ENCODE data around the gene VPS4B.
"Not testable (repeated sequence)": the region's sequence is repeated elsewhere in the genome, so short reads cannot be mapped to it uniquely, and the experiment has no call there.

The VPS4B gene

DNA sequence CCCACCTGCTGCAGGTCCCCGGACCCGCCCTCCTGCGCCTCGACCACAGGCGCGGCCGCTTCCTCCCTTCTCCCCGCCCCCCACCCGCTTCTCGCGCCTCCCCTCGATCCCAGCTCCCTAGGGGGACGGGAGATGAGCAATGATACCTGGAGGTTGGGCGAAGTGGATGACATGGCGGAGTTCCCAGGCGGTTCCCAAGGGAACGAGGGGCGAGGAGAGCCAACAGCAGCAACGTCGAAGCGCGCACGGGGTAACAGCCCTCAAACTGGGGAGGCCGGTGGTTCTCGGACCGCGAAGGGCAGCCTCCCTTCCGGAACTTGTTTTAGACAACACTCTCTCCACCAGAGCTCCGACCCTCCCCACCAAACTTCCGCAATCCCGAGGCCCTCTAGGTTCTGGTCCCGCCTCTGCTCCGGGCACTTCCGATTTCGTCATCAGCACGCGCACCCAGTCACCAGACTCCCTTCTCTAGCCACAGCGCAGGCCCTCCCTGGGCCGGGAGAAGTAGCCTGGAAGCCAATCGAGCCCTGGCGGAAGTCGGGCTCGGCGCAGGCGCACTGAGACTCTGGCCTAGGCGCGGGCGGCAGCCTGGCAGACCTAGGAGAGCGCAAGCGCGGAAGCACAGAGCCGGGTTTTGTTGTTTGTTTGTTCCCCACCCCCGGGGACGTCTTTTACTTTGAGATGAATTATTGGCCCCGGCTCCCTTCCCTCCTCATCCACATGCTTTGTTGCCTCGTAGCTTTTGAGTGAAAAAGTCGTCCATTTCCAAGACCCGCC is at the start of gene VPS4B:
Gene VPS4B, minus strand, starts transcription at position 390 of the 777 bp plus-strand sequence. Its CDS starts 217 bp downstream, at position 173.
- peak; percentile 99 for DNase-seq

DNA sequence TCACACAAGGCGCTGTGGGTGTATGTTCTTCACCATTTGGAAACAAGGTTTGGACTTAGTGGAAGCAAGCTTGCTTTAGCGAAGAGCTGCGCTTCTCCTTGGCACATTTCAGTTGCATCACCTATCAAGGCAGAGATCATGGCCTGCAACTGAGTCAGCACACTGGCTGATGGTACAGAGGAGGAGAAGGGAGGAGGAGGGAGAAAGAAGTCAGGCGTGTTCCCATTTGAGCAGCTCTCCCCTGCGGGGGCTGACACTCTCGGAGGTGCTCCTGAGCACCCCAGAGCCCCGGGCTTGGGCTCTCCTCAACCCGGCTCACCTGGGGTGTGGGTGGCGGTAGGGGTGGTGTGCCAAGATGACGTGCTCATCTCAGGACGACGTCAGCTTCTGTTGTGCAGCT is 48.5 kb upstream of the VPS4B start:
- DNase-seq, result no peak

GRCh38 chr18:63468575-63468974 is 46.3 kb upstream of the VPS4B start:
- DNase-seq, result no peak

DNA sequence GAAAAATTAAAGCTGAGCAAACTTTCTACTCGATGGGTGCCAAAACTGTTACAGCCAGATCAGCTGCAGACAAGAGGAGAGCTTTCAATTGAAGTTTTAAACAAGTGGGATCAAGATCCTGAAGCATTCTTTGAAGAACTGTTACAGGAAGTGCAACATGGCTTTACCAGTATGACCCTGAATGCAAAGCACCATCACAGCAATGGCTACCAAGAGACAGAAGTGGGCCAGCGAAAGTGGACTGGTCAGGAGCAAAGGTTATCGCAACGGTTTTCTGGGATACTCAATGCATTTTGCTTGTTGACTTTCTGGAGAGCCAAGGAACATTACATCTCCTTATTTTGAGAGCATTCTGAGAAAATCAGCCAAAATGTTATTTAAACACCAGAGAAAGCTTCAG is 45.4 kb upstream of the VPS4B start:
- no peak for DNase-seq

DNA sequence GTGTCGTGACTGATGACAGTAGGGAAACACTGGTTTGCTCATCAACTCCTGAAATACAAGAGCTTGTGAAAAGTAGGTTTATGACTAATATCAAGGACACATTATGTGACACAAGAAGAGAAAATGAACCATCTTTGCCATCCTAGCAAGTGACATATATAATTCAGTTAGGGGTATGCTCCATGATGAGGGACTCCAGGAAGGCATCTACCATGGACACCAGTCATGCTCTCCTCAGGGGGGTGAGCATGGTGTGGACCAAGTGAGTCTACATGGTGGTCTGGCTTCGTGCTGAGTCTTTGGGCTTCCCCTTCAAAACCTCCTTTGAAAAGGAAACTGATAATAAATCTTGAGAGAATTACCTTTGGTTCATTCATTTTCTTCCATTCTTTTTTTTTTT is 42.8 kb upstream of the VPS4B start:
- DNase-seq, result no peak

- no peak for DNase-seq
Observed at GRCh38 chr18:63464434-63464833, 42.2 kb upstream of the VPS4B start.

DNA sequence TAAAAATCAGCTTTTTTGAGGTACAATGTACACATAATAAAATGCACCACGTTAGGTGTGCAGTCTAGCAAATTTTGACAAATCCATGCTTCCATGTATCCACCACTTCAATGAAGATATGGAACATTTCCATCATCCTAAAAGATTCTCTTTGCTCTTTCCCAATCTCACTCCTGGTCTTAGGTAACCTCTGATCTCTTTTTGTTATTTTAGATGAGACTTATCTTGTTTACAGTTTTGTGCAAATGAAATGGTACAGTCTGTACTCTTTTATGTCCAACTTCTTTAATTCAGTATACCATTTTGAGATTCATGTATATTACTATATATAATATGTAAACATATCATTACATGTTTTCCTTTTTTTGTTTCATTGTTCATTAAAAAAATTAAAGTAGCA is 38.1 kb upstream of the VPS4B start:
- DNase-seq, result no peak

GRCh38 chr18:63457977-63458376 is 35.7 kb upstream of the VPS4B start:
- no peak for DNase-seq

- DNase-seq, result no peak
Observed at GRCh38 chr18:63454497-63454896, 32.2 kb upstream of the VPS4B start.

DNA sequence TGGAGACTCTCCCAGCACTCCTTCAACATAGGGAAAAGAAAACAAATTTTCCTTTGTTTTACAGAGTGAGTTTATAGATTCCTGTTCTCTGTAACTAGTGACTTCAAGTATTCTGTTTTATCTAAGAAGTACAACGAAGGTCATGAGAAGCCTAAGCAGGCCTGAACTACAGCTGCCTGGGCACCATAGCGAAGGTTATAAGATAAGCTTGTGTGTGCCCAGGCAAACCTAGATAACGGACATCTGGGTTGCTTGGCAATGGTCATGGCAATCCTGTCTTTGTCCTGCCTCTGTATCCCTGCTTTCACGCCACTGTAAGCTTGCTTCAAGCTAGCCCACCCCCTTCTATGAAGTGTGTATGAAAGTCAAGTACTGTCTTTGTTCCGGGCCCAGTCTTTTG is 30.5 kb upstream of the VPS4B start:
- DNase-seq, result not testable (repeated sequence)

GRCh38 chr18:63451799-63452660 is 29.8 kb upstream of the VPS4B start:
- DNase-seq, result no peak

GRCh38 chr18:63449426-63449825 is 27.1 kb upstream of the VPS4B start:
- DNase-seq, result no peak

- DNase-seq, result no peak
Observed at GRCh38 chr18:63447066-63447465, 24.8 kb upstream of the VPS4B start.

DNA sequence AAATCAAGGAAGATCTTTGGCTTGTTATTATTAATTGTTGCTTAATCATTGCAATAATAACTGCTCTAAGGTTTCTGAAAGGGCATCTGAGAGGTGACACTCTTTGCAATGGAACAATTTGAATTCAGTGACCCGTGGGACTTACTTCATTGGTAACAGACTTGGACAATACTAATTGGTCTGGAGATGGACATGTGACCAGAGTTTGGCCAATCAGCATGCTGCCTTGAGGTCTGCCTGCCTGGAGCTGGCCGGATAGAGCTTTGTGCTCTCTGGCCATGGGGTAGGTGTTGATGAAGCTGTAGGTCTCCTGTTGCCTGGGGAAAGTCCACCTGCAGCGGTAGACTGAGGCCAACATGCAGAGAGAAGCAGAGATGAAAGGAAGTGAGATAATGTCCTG is 24.0 kb upstream of the VPS4B start:
- no peak for DNase-seq

DNA sequence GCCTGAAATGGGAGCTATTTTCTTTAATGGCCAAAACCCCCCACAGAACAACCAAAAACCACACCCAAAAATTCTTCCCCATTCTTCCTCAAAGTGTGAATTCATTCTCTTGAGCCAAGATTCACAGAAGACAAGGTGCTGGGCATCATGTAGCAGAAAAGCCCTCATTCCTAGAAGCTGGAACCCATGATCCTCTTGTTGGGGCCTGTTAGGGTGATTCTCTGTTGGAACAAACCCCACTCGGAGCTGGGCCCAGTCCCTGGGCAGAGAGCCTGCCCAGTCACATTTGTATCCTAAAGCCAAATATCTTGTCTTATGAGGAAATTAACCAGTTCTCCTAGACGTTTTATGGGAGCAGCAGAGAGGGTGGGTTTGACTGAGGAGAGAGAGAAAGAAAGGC is 22.8 kb upstream of the VPS4B start:
- DNase-seq, result no peak

GRCh38 chr18:63444580-63444979 is 22.3 kb upstream of the VPS4B start:
- DNase-seq, result no peak

DNA sequence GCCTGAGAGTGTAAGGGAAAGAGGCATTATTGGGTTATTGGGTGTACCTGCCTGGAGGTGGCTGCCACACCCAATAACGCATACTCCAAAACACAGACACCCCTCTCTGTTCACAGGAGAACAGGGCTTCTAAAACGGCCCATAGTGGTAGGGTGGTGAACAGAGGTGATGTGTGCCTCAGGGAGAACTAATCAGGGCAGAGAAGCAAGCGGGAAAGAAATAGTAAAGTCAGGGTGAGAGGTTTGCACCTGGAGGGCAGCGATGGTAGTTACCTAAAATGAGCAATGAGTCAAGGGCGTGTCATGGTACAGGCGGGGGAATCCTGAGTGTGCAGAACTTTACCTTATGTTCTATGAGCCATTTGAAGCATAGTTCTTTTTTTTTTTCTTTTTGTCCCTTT is 21.6 kb upstream of the VPS4B start:
- DNase-seq, result no peak

DNA sequence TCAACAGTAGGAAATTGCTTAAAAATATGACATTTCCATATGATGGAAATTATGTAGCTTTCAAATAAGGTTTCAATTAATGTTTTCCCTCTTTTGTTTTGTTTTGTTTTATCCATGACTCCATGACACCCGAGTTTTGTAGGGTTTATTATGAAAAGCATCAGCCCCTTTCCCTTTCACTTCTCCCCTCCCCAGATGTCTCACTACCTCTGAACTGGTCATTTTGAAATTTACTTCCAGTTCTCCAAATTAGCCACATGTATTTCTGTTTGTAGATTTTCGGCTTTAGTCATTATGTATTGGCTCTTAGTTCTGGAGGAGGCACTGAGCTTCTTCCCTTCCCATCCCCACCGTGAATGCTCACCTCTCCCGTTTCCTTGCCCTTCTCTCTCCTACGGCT is 18.6 kb upstream of the VPS4B start:
- no peak for DNase-seq

DNA sequence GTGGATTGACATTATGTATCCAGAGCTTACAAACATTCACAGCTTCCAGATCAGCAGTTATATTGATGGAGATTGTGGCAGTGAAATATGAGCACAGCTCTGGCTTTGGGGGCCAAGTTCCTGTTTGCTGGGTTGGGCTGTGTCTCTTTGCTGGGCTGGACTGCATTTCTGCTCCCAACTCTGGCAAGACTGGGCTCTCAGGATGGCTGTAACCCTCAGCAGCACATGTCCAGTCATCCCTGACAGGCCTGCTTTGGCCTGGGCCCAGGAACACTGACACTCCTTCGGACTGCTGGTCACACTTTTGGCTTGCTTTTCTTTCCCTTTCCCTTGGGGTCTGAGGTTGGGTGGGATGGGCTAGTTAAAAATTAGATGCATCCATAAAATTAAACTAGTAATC is 17.9 kb upstream of the VPS4B start:
- DNase-seq, result no peak

DNA sequence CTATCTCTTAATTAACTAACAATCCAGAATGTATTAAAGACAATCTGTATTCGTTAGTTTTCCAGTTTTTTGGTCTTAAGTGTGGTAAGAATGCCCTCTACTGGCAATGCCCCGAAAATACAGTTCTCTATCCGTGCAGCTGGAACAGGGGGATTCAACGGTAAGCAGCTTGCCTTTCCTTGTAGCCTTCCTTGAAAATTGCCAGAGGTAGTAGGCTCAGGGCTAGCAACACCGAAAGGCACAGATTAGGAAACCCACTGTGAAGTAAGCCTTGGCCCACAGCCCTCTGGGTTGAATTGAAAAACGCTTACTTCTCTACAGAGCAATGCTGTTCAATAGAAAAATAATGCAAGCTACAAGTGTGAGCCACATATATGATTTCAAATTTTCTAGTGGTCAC is 17.1 kb upstream of the VPS4B start:
- peak; percentile 15 for DNase-seq

GRCh38 chr18:63438181-63438580 is 15.9 kb upstream of the VPS4B start:
- no peak for DNase-seq

- no peak for DNase-seq
Observed at GRCh38 chr18:63433334-63433866, 11.1 kb upstream of the VPS4B start.

DNA sequence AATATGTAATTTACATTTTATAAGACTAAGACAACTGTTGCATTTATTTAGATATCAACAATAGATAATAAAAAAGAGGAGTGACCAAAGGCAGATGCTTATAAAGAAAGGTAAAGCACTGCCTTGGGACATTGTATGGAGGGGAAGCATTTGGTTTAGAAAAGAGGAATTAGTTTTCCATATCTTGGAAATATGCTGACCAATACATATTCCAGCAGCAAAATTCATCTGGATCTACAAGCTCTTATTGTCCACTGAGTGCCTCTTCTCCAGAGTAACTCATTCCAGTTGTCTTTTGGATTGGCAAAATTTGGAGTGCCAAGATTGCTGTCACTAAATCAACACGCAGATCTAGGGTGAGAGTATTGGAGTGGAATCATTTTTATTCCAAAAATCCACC is 8.9 kb upstream of the VPS4B start:
- DNase-seq, result no peak

- DNase-seq, result no peak
Observed at GRCh38 chr18:63430526-63430925, 8.2 kb upstream of the VPS4B start.
